Subcutaneous abdominal adipose tissue (tissue), 5 donors: ENCODE measurements around the gene CTBP2.

Experiments
- H3K27ac ChIP-seq: one replicate; pipeline ENCODE4 v1.7.0; 2013; ENCODE audit warnings: low read depth, mild to moderate bottlenecking, inconsistent platforms, low read length, moderate library complexity
- H3K27me3 ChIP-seq, 5 donors: one replicate each; pipeline ENCODE4 v1.7.0; 2013; ENCODE audit warnings: low read length in 5 of 5, inconsistent platforms in 1 of 5; ENCODE audit not compliant: control insufficient read depth in 5 of 5, insufficient read depth in 4 of 5
- H3K36me3 ChIP-seq, 5 donors: one replicate each; pipeline ENCODE4 v1.7.0; 2013; ENCODE audit warnings: low read length in 5 of 5; ENCODE audit not compliant: control insufficient read depth in 5 of 5, insufficient read depth in 5 of 5
- H3K4me1 ChIP-seq, 5 donors: one replicate each; pipeline ENCODE4 v1.7.0; 2013; ENCODE audit warnings: low read length in 5 of 5, mild to moderate bottlenecking in 3 of 5, moderate library complexity in 1 of 5; ENCODE audit not compliant: control insufficient read depth in 5 of 5, insufficient read depth in 5 of 5
- H3K4me3 ChIP-seq, 5 donors: one replicate each; pipeline ENCODE4 v1.7.0; 2013; ENCODE audit warnings: low read length in 5 of 5, low read depth in 1 of 5
- H3K9ac ChIP-seq, 5 donors: one replicate each; pipeline ENCODE4 v1.7.0; 2013; ENCODE audit warnings: low read length in 5 of 5, mild to moderate bottlenecking in 4 of 5, moderate library complexity in 3 of 5
- H3K9me3 ChIP-seq, 5 donors: one replicate each; pipeline ENCODE4 v1.7.0; 2013; ENCODE audit warnings: low read length in 5 of 5; ENCODE audit not compliant: control insufficient read depth in 5 of 5
- donor health status: healthy.
- donor health status: healthy.
- donor health status: healthy.
- donor health status: healthy.
- donor health status: healthy.

Gene CTBP2

DNA sequence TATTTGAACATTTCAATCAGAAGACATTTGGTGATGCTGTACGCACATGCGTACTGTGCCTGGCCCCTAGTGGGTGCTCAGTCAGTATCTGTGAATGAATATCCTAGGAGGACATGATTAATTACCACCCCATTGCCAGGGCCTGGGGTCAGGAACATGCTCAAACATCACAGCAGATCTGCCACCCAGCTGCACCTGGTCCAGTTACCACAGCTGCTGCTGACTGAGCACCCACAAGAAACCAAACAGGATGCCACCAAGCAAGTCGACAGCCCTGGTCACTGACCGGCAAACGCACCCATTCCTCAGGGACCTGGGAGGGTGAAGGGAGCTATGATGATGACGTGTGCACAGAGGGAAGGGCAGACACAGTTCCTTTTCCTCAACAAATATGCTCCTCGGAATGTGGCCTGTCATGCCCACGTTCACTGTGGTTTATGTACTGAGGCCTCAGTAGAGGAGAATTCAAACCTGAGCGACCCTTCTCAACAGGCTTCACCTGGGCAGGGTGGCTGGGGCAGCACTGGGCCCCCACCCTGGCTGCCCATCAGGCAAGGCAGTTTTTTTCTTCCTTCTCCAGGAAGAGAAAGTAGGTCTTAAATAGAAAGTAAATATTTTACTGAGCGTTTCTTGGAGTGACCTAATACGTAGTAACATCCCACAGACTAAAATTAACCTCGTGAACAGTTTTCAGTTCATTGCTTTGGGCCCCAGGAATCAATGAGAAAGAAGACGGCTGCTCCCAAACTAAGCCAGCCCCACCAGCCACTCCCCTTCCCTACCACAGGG lies 13.4 kb downstream of the CTBP2 start:
- no peaks in the 10 kb centered on the region for H3K27me3 ChIP-seq
- no peaks in the 10 kb centered on the region for H3K9me3 ChIP-seq
- H3K27ac ChIP-seq: peak overlapping the region; percentile 75
- H3K4me3 ChIP-seq: no peak overlapping the region
- H3K36me3 ChIP-seq: peaks cover 0 to 8% (median 4%) of the 10 kb centered on the region in 5 donors
- H3K9ac ChIP-seq: no peak overlapping the region
- H3K4me1 ChIP-seq: peaks cover 10 to 60% (median 45%) of the 10 kb centered on the region in 5 donors

DNA sequence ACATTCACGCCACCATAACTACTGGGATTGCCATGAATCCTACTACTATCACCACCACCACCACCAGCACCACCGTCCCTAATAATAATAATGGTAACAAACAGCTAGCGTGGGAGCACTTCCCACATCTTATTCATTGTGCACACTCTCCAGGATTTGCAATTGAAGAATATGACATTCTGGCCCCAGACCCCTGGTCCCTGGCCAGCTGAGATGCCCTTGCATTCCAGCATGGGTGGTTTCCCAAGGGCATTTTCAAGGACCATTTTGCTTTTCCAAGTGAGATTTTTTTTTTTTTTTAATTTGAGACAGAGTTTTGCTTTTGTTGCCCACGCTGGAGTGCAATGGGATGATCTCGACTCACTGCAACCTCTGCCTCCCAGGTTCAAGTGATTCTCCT lies 14.7 kb downstream of the CTBP2 start:
- no peak overlapping the region for H3K9ac ChIP-seq
- H3K4me3 ChIP-seq: no peak overlapping the region
- H3K4me1 ChIP-seq: peaks cover 11 to 63% (median 51%) of the 10 kb centered on the region in 5 donors
- no peaks in the 10 kb centered on the region for H3K9me3 ChIP-seq
- H3K27me3 ChIP-seq: no peaks in the 10 kb centered on the region
- H3K36me3 ChIP-seq: peaks cover 0 to 10% (median 4%) of the 10 kb centered on the region in 5 donors
- no peak overlapping the region for H3K27ac ChIP-seq

DNA sequence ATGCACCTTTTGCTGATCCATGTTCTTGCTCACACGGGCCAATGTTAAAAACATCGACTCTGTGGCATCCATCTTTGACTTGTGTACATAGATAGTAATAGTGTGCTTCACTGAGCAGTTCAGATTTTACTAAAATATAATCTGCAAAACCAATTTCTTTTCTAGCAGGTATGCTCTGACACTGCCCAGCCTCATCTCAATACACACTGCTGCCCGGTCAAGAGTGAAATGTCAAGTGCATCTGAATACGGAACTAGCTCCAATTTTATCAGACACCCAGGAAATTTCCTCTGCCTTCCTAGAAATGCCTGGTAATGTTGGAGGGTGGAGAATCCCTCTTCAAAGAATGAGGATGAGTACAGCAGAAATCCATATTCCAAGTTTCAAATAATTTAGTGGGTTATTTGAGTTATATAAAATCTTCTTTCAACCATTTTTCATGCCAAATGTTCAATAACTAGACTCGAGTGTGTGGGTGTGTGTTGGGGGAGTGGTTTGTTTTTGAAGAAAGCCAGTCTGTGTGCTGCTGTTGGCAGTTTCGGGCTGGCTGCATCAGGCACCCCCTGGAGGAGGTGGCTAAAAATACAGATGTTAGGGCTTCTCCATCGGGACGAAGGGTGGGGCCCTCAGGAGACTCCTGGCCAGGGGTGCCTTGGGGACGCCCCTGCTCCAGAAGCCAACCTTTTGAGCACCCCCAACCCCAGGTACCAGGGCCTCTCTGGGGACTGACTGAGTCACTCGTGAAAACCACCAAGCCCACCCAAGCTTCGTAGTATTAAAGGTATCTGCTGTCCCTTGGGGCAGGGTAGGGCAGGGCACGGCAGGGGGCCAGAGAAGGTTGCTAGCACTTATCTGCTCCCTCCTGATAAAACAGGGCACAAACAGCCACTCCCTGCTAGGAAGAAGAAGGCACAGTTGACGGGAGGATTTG lies 15.4 kb downstream of the CTBP2 start:
- Histone ChIP-seq H3K9me3 (no peaks in the 10 kb centered on the region), H3K4me3 (no peak overlapping the region), H3K4me1 (peaks cover 11 to 58% (median 51%) of the 10 kb centered on the region in 5 donors), H3K9ac (peak overlapping the region in 1 of 5 donors; percentile 29), H3K27me3 (no peaks in the 10 kb centered on the region), H3K27ac (no peak overlapping the region), H3K36me3 (peaks cover 0 to 7% (median 4%) of the 10 kb centered on the region in 5 donors)

DNA sequence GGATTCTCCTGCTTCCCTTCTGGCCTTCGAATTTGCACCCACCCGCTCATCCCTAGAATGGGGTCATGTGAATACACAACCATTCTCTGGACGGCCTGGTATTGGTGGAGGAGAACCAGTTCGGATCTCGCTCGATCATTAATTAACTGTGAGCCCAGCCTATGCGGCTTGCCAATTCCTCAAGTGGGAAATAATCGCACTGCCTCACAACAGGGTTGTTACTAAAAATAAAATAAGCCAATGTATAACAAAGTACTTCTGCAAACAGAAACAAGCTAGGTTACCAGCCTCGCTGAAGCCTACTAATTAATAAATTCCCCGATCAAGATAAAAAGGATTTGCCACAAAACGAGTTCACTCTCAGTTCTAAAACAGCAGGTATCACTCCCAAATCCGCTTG lies 16.2 kb downstream of the CTBP2 start:
- Histone ChIP-seq H3K9ac (no peak overlapping the region), H3K27ac (no peak overlapping the region), H3K36me3 (peaks cover 0 to 7% (median 4%) of the 10 kb centered on the region in 5 donors), H3K9me3 (no peaks in the 10 kb centered on the region), H3K27me3 (no peaks in the 10 kb centered on the region), H3K4me1 (peaks cover 11 to 51% (median 50%) of the 10 kb centered on the region in 5 donors), H3K4me3 (no peak overlapping the region)

DNA sequence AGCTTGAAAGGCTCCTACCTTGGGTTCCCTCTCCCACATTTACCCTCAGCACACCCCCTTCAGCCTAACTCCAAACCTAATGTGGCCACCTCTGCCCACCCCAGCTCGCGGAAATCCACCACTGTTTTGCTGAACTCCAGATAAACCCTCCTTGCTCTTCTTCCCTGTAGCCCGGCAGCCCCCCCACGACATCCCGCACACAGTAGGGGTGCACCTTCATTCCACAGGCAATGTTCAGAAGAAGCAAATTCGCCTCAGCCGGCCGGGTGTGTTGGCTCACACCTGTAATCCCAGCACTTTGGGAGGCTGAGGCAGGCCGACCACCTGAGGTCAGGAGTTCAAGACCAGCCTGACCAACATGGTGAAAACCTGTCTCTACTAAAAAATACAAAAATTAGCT lies 17.4 kb downstream of the CTBP2 start:
- Histone ChIP-seq H3K4me3 (no peak overlapping the region), H3K9me3 (no peaks in the 10 kb centered on the region), H3K9ac (no peak overlapping the region), H3K4me1 (peaks cover 8 to 47% (median 38%) of the 10 kb centered on the region in 5 donors), H3K27me3 (no peaks in the 10 kb centered on the region), H3K36me3 (peaks cover 0 to 10% (median 6%) of the 10 kb centered on the region in 5 donors), H3K27ac (no peak overlapping the region)

DNA sequence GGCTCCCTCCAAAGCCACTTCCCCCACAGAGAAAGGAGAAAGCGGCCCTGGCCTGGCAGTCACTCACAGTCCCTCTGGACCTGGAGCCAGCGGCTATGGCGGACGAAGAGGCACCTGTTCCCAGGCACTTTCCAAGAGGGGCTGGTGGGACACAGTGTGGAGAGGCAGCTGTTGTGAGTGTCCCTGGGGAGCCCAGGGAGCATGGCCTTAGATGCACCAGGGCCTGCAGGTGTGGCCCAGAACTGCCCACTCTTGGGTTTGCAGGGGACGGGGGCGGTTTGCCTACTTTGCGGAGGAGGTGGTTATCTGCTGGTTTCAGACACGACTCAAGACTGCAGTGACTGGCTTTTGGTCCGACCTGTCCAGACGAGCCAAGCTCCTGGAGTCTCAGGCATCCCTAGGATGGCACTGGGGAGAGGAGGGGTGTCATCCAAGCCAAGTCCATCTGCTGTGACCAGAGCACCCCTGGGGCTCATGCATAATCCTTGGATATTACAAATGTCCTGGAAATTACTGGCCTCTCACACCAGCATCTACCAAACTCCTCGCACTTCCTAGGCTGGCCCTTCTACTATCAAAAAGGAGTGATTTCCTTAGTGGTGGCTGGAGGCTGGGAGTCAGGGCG lies 18.4 kb downstream of the CTBP2 start:
- H3K27ac ChIP-seq: no peak overlapping the region
- H3K4me1 ChIP-seq: peaks cover 7 to 47% (median 28%) of the 10 kb centered on the region in 5 donors
- H3K9ac ChIP-seq: no peak overlapping the region
- no peak overlapping the region for H3K4me3 ChIP-seq
- H3K36me3 ChIP-seq: peaks cover 0 to 10% (median 6%) of the 10 kb centered on the region in 5 donors
- H3K9me3 ChIP-seq: no peaks in the 10 kb centered on the region
- H3K27me3 ChIP-seq: no peaks in the 10 kb centered on the region

DNA sequence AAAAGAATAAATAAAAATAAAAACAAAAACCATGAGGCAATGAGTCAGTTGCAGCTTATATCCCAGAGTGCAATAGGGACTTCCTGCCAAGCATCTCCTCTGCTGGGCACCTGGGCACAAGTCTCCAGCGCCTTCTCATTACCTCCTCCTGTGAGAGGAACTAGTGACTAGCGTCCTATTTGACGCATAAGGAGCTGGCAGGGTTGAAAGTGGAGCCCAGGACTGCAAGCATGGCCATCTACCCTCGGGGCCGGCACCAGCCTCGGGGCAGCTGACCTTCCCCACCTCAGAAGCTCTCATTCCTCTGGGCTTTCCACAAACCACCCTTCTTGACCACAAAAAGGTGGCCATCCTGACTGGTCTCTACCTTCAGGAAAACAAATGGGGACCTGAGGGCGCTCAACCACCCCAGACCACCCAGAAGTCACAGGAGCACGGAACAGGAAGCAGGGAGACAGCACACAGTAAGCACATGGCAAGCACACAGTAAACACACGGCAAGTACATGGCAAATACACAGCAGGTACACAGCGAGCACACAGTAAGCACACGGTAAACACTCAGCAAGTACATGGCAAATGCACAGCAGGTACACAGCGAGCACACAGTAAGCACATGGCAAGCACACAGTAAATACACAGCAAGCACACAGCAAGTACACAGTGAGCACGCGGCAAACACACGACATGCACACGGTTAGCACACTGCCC lies 19.1 kb downstream of the CTBP2 start:
- no peak overlapping the region for H3K27ac ChIP-seq
- H3K4me1 ChIP-seq: peaks cover 7 to 47% (median 24%) of the 10 kb centered on the region in 5 donors
- H3K36me3 ChIP-seq: peaks cover 0 to 10% (median 6%) of the 10 kb centered on the region in 5 donors
- H3K4me3 ChIP-seq: peak overlapping the region in 1 of 5 donors; percentile 26
- H3K9me3 ChIP-seq: no peaks in the 10 kb centered on the region
- H3K27me3 ChIP-seq: no peaks in the 10 kb centered on the region
- no peak overlapping the region for H3K9ac ChIP-seq

DNA sequence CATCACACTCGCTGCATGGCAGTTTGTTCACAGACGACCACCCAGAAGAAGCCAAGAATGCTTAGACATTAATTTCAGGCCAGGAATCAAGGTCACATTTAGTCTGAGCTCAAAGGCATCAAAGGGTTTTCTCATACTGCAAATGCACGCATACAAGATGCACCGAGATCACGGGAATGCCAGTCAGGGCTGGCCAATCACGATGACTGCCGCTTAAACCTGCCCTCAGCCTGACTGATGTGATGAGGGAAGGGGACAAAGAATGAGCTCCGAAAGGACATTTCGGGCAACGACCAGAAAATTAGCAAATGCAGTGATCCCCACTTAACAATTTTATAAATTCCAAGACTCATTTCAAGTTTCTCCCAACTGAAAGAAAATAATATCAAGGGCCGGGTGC lies 20.2 kb downstream of the CTBP2 start:
- no peak overlapping the region for H3K9ac ChIP-seq
- H3K27ac ChIP-seq: no peak overlapping the region
- peaks cover 4 to 56% (median 20%) of the 10 kb centered on the region in 5 donors for H3K4me1 ChIP-seq
- H3K4me3 ChIP-seq: no peak overlapping the region
- no peaks in the 10 kb centered on the region for H3K27me3 ChIP-seq
- H3K36me3 ChIP-seq: peaks cover 0 to 11% (median 8%) of the 10 kb centered on the region in 5 donors
- no peaks in the 10 kb centered on the region for H3K9me3 ChIP-seq

DNA sequence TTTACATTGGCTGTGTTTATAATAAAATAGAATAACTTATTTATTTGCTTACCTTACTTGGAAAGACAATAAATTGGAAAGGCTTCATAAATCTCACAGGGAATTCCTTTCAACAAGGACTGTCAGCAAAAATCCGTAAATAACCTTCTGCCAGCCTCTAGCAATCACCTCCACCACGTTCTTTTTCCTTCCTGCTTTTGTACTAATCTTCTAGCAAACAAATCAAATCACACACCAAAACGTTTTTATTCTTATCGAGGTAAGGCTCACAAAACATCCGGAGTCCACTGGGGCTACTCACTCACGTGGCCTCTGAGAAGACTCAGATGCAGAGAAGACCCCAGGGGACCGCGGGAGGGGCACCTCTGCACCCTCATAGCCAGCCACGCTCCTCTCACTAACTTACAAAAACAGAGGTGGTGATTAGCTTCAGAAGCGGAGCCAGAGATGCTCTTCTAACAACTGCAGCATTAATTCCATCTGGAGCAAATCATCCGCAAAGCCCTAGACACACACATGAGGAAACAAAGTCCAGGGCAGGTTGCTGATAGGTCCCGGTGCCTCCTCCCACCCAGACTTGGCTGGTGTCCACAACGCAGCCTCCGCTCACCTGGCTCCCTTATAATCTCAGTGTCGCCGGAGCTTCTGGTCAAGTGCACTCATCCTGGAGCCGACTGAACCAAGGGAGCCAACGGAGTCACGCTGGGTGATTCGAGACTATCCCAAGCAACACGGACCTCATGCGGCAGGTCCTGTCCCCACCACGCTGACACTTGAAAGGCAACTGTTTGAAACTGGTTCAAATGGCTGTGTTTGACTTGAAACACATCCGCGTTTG lies 22.5 kb downstream of the CTBP2 start:
- Histone ChIP-seq H3K9ac (no peak overlapping the region), H3K4me1 (peaks cover 0 to 46% (median 5%) of the 10 kb centered on the region in 5 donors), H3K36me3 (peaks cover 0 to 17% (median 13%) of the 10 kb centered on the region in 5 donors), H3K4me3 (peak overlapping the region in 1 of 5 donors; percentile 10), H3K27ac (no peak overlapping the region), H3K27me3 (no peaks in the 10 kb centered on the region), H3K9me3 (no peaks in the 10 kb centered on the region)
